ENCODE data around the gene MIER3.

- TF ChIP-seq, protein P1, sequence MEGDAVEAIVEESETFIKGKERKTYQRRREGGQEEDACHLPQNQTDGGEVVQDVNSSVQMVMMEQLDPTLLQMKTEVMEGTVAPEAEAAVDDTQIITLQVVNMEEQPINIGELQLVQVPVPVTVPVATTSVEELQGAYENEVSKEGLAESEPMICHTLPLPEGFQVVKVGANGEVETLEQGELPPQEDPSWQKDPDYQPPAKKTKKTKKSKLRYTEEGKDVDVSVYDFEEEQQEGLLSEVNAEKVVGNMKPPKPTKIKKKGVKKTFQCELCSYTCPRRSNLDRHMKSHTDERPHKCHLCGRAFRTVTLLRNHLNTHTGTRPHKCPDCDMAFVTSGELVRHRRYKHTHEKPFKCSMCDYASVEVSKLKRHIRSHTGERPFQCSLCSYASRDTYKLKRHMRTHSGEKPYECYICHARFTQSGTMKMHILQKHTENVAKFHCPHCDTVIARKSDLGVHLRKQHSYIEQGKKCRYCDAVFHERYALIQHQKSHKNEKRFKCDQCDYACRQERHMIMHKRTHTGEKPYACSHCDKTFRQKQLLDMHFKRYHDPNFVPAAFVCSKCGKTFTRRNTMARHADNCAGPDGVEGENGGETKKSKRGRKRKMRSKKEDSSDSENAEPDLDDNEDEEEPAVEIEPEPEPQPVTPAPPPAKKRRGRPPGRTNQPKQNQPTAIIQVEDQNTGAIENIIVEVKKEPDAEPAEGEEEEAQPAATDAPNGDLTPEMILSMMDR (IDR thresholded peaks at IDR 0.05) = no peak
- TF ChIP-seq EP300 (IDR thresholded peaks at IDR 0.05; ENCODE audit: low read depth) (no peak), POLR2AphosphoS5 (IDR thresholded peaks at IDR 0.05) (no peak)
These were observed 70.4 kb downstream of the MIER3 start for GRCh38 chr5:56881571-56881970.

Measured in transverse colon (tissue), 4 donors.